HepG2 (cell line): ENCODE results near the gene LZTR1. TPM values are rescaled to one million over a fixed set of nuclear protein-coding genes. Genes with fewer than 3 reads are reported as not detected.

Experiments
- DR1 ChIP-seq: sonication (generic); formaldehyde crosslinking; IDR thresholded peaks from 2 replicates; pipeline ENCODE4 v1.8.0; 2021; ENCODE audit warnings: mild to moderate bottlenecking, missing genetic modification reagents, inconsistent platforms
- E2F2 ChIP-seq: sonication (generic); formaldehyde crosslinking; IDR thresholded peaks from 2 replicates; pipeline ENCODE4 v1.4.0; 2020; ENCODE audit warnings: missing genetic modification reagents, borderline replicate concordance
- HNF4G ChIP-seq, 2 experiments: sonication (generic) in 1 of 2; formaldehyde crosslinking in 1 of 2; IDR thresholded peaks; 2 replicates each; pipeline versions ENCODE4 v1.4.0 to v1.6.1; 2011 to 2020; ENCODE audit warnings: borderline replicate concordance in 2 of 2, low read depth in 2 of 2, mild to moderate bottlenecking in 2 of 2, low read length in 1 of 2, missing genetic modification reagents in 1 of 2, moderate library complexity in 1 of 2
- IKZF4 ChIP-seq: sonication (generic); formaldehyde crosslinking; IDR thresholded peaks from 2 replicates; pipeline ENCODE4 v1.5.1; 2020; ENCODE audit warnings: borderline replicate concordance, mild to moderate bottlenecking, low read depth, missing genetic modification reagents; ENCODE audit errors: not compliant biosample characterization
- UBTF ChIP-seq: sonication (generic); formaldehyde crosslinking; IDR thresholded peaks from 2 replicates; pipeline ENCODE4 v1.4.0; 2020; ENCODE audit warnings: mild to moderate bottlenecking, missing genetic modification reagents
- ZBTB8A ChIP-seq: sonication (generic); formaldehyde crosslinking; IDR thresholded peaks from 2 replicates; pipeline ENCODE4 v1.4.0; 2020; ENCODE audit warnings: mild to moderate bottlenecking, low read depth, missing genetic modification reagents, borderline replicate concordance
- ZNF407 ChIP-seq: sonication (generic); formaldehyde crosslinking; IDR thresholded peaks from one replicate; pipeline ENCODE4 v1.5.1; 2020; ENCODE audit warnings: mild to moderate bottlenecking, missing genetic modification reagents; ENCODE audit errors: not compliant biosample characterization
- ZNF589 ChIP-seq: sonication (generic); formaldehyde crosslinking; conservative IDR thresholded peaks from 2 replicates; pipeline ENCODE4 v1.8.0; 2022; ENCODE audit warnings: mild to moderate bottlenecking, moderate library complexity, missing genetic modification reagents
- ZNF615 ChIP-seq: sonication (generic); formaldehyde crosslinking; IDR thresholded peaks from 2 replicates; pipeline ENCODE4 v1.5.0; 2020; ENCODE audit warnings: mild to moderate bottlenecking, missing genetic modification reagents, borderline replicate concordance
- ZNF652 ChIP-seq: IDR thresholded peaks from 2 replicates; pipeline ENCODE4 v1.6.1; 2016; ENCODE audit warnings: low read depth, borderline replicate concordance
- ZNF766 ChIP-seq: sonication (generic); formaldehyde crosslinking; IDR thresholded peaks from 2 replicates; pipeline ENCODE4 v1.5.0; 2020; ENCODE audit warnings: missing genetic modification reagents, borderline replicate concordance
- polyA plus RNA-seq, 8 experiments: library from polyadenylated mRNA; depleted of rRNA in 3 of 8; stranded (reverse) in 7 of 8; unstranded in 1 of 8; fragments of >200 nt; fragmentation: Illumina TruSeq in 4 of 8; extraction: Trizol in 4 of 8; gene quantifications; 2 replicates each; pipeline versions ENCODE4 v1.2.1 to v1.2.3, GENCODE V29; 2011 to 2016; ENCODE audit warnings: low read depth in 4 of 8, missing spikeins in 1 of 8, mixed read lengths in 1 of 8; ENCODE audit not compliant: insufficient read depth in 1 of 8
- total RNA-seq, 5 experiments: library from RNA; depleted of rRNA; stranded (reverse); fragments of >200 nt; fragmentation: Illumina TruSeq; extraction: Trizol; gene quantifications; 2 replicates each; pipeline ENCODE4 v1.2.3, GENCODE V29; 2016; ENCODE audit warnings: low read depth in 1 of 5
- TF ChIP-seq, protein P1 (sequence below): sonication (generic); formaldehyde crosslinking; IDR thresholded peaks from 2 replicates; pipeline ENCODE4 v1.8.0; 2022; ENCODE audit warnings: missing genetic modification reagents, low read depth, mild to moderate bottlenecking, borderline replicate concordance

Gene LZTR1
- total and polyA plus RNA-seq, 2 of the 13 experiments (the other 11 are each of a cell fraction or from before 2014, with no cell fraction given), result 21.8 to 22.4 TPM

- TF ChIP-seq ZNF652 (0 out of 2 replicates have a peak, but pooled peaks have one; percentile 36), ZNF615 (CRISPR knock-in tag) (no peak), UBTF (CRISPR knock-in tag) (no peak), DR1 (CRISPR knock-in tag) (no peak), E2F2 (no peak), IKZF4 (CRISPR knock-in tag) (no peak), ZBTB8A (no peak), ZNF766 (CRISPR knock-in tag) (peak; percentile 74; the same call in 1 of the 2 replicates), HNF4G (IDR thresholded peaks at IDR 0.05; ENCODE audit: borderline replicate concordance, low read depth, low read length) (no peak), HNF4G (CRISPR knock-in tag; IDR thresholded peaks at IDR 0.05; ENCODE audit: borderline replicate concordance, low read depth) (no peak), ZNF589 (CRISPR knock-in tag) (peak; percentile 58; the same call in 1 of the 2 replicates), ZNF407 (CRISPR knock-in tag) (no peak)
- TF ChIP-seq, protein P1, sequence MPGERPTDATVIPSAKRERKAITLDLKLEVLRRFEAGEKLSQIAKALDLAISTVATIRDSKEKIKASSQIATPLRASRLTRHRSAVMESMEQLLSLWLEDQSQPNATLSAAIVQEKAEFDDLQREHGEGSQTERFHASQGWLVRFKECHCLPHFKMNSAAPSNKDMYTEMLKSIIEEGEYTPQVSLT, result no peak
Observed at GRCh38 chr22:21009638-21010425, 27.7 kb downstream of the LZTR1 start (continued).
